RCC 7860 (cell line): ENCODE results near the gene LAMB3.
A peak's percentile ranks its signal among the peaks of the same experiment; 100 is the strongest.
"Not testable (repeated sequence)": the region's sequence is repeated elsewhere in the genome, so short reads cannot be mapped to it uniquely, and the experiment has no call there.

Experiments used
- DNase-seq: peaks from one replicate; pipeline ENCODE4 v3.0.0-alpha.2; 2015; ENCODE audit warnings: low spot score
- FAIRE-seq: peaks from 2 replicates; lab custom pipeline; 2012; peaks lifted over from hg19 to GRCh38; lab: Jason Lieb, UNC

The LAMB3 gene

GRCh38 chr1:209652121-209652735 lies at the start of gene LAMB3:
Gene LAMB3 (minus strand): TSS chr1:209652425. CDS start chr1:209650944, 1,481 bp downstream.
- no peak for DNase-seq

DNA sequence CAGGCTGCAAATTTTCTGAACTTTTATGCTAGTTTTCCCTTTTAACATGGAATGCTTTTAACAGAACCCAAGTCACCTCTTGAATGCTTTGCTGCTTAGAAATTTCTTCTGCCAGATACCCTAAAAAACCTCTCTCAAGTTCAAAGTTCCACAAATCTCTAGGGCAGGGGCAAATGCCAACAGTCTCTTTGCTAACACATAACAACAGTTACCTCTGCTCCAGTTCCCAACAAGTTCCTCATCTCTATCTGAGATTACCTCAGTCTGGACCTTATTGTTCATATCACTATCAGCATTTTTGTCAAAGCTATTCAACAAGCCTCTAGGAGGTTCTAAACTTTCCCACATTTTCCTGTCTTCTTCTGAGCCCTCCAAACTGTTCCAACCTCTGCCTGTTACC lies 48.5 kb upstream of the LAMB3 start:
- FAIRE-seq, DNase-seq: not testable (repeated sequence)

More at GRCh38 chr1:209652121-209652735, at the start of gene LAMB3:
- FAIRE-seq, result no peak

- FAIRE-seq (no peak), DNase-seq (no peak)
Observed at GRCh38 chr1:209697126-209697525, 44.9 kb upstream of the LAMB3 start.

- no peak for FAIRE-seq
- DNase-seq, result no peak
Observed at GRCh38 chr1:209696673-209697072, 44.4 kb upstream of the LAMB3 start.

- FAIRE-seq, result peak; percentile 76
- peak; percentile 69 for DNase-seq
Observed at GRCh38 chr1:209692745-209693504, 40.7 kb upstream of the LAMB3 start.

DNA sequence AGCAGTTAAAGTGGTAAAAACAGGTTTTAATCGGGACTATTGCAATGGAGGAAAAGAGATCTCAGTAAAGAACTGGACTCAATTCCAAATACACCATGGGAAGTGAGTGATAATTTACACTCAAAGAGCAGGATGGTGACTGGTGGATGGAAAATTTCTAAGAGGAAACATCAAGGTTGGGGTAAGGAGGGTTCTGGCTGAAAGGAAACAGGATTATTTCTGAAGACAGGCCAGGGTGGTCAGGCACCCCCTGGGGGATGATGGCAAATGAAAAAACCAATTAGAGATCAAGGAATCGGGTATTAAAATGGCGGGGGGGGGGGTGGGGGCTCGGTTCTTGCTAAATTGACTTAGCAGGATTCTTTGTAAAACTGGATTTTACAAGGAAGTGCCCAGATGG lies 40.1 kb upstream of the LAMB3 start:
- FAIRE-seq (no peak), DNase-seq (no peak)

GRCh38 chr1:209691237-209691636 lies 39.0 kb upstream of the LAMB3 start:
- DNase-seq, result no peak
- FAIRE-seq, result no peak

- FAIRE-seq (no peak), DNase-seq (peak; percentile 44)
Observed at GRCh38 chr1:209689477-209689876, 37.3 kb upstream of the LAMB3 start.

- DNase-seq (peak; percentile 94), FAIRE-seq (peak; percentile 86)
Observed at GRCh38 chr1:209688746-209689234, 36.6 kb upstream of the LAMB3 start.

GRCh38 chr1:209686322-209686721 lies 34.1 kb upstream of the LAMB3 start:
- no peak for DNase-seq
- no peak for FAIRE-seq

DNA sequence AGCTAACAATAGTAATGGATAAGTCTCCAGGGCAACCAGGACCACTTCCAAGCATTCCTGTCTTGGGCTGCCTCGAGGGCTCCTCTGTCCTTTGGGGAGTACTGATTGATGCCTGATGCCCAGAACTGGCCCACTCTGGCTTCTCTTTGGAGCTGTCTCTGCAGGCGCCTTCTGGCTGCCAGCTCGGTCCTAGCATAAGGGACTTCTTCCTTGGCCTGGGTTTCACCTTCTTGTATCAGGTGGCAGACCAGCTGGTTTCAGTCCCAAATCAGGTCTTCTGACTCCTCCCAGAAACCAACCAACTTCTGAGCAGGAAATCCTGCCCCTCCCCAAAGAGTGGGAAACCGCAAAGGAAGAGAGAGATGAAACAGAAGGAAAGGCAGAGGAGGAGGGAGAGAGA lies 33.6 kb upstream of the LAMB3 start:
- DNase-seq (no peak), FAIRE-seq (no peak)

- FAIRE-seq (no peak), DNase-seq (no peak)
Observed at GRCh38 chr1:209678981-209679539, 26.8 kb upstream of the LAMB3 start.

DNA sequence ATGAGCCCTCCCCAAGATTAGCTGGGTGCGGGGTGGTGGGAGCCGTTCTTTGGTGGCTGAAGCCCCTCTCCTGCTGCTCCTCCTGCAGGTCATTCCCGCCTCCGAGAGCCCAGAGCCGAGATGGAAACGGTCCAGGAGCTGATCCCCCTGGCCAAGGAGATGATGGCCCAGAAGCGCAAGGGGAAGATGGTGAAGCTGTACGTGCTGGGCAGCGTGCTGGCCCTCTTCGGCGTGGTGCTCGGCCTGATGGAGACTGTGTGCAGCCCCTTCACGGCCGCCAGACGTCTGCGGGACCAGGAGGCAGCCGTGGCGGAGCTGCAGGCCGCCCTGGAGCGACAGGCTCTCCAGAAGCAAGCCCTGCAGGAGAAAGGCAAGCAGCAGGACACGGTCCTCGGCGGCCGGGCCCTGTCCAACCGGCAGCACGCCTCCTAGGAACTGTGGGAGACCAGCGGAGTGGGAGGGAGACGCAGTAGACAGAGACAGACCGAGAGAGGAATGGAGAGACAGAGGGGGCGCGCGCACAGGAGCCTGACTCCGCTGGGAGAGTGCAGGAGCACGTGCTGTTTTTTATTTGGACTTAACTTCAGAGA lies 23.4 kb upstream of the LAMB3 start:
- DNase-seq (no peak), FAIRE-seq (no peak)

DNA sequence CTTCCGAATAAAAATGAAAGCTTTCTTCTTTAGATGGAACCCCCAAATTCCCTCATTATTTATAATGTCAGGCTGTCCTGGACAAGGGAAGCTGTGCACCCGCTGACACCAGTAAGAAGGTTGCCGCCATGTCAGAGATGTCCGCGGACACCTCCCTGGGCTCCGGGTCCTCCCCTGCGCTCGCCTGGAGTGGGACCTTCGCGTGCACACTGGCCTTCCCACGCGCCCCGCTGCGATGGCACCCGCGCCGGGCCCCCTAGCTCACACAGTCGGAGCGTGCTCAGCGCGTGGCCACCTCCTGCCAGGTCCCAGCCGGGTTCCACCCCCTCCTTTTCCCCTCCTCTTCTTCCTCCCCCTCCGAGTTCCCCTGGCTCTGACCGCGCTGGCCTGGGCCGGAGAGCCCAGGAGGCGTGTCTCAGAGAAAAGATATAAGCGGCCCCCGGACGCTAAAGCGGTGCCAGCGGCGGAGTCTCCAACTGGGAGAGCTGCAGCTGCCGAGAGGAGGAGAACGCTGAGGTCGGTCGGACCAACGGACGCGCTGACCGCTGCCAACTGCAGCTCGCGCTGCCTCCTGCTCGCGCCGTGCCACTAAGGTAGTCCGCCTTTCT lies 22.8 kb upstream of the LAMB3 start, which contains the start of gene G0S2:
TSS of gene G0S2 (plus strand) at position 456 of the 608 bp plus-strand sequence. CDS start 273 bp downstream, outside the sequence.
- peak; percentile 57 for DNase-seq
- FAIRE-seq, result no peak

GRCh38 chr1:209673631-209674417 lies 21.6 kb upstream of the LAMB3 start:
- DNase-seq (no peak), FAIRE-seq (no peak)

DNA sequence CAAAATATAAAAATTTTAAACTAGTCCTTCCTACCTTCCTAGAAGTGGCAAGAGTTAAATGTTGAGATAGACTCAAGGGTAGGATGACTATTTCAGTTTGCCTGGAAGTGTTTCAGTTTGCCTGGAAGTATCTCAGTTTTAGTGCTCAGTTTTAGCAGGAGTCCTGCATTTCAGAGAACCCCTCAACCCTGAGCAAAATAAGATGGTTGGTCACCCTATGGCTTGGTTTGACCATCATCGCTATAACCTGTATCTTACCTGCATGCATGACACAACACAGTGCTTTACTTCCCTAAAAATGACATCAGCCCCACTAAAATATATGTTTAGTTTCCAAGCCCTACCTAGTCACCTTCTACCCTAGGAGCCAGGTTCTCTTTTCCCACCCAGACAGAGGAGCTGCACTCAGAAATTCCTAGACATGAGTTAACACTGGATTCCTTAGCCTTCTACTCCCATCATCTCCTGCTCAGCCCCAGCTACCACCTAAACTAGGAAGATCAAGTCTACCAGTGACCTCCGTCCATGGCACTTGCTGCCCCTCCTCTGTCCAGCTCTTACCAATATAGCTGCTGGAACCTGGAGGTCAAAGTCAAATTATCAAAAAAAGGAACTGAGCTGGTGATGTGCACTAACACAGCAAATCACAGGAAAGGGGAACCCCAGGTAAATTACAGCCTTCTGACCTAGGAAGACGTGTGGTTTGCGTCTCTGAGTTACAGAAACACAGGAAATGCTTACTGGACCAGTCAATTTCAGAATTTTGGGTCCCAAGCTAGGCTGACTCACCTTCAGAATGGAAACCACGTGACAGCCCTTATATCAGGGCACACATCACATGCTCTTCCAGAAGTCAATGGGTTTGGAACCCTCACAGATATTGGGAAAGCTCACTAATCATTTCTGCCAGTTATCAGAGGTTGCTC lies 20.7 kb upstream of the LAMB3 start:
- DNase-seq, result no peak
- no peak for FAIRE-seq

- DNase-seq (no peak), FAIRE-seq (no peak)
Observed at GRCh38 chr1:209670441-209671082, 18.3 kb upstream of the LAMB3 start.

DNA sequence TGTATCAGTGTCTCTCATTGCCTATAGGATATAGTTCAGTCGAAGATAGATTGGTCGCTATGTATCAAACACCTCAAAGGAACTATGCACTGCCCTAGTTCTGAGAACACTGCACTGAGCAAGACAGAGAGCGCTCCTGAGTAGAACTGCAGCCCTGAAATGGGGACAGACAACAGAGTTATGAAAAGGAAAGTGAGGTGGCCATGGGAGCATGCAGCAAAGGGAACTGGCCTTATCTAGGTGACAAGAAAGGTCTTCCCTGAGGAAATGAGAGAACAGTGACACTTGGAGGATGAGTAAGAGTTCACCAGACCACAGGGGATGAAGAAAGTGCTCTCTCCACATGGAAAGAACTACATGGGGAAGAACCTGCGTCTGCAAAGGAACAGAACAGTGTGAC lies 15.5 kb upstream of the LAMB3 start:
- FAIRE-seq (no peak), DNase-seq (peak; percentile 58)

GRCh38 chr1:209667103-209667502 lies 14.9 kb upstream of the LAMB3 start:
- FAIRE-seq, result no peak
- no peak for DNase-seq
